Upper lobe of right lung (tissue), 1 donor: ENCODE results near the gene ZNF226. TPM values are rescaled to one million over a fixed set of nuclear protein-coding genes. Genes with fewer than 3 reads are reported as not detected.
"Not testable (repeated sequence)": the region's sequence is repeated elsewhere in the genome, so short reads cannot be mapped to it uniquely, and the experiment has no call there.

Experiments
- ATAC-seq: fragments of 200-7000 bp; cut with Tn5 transposase; one replicate; pipeline ENCODE4 v1.9.1; 2020; ENCODE audit warnings: mild to moderate bottlenecking, moderate library complexity
- DNase-seq: peaks from one replicate; pipeline ENCODE4 v3.0.0-alpha.2; 2020
- H3K27ac ChIP-seq: fragments of 200-600 bp; one replicate; pipeline ENCODE4 v1.8.0; 2022
- H3K27me3 ChIP-seq: fragments of 200-600 bp; one replicate; pipeline ENCODE4 v1.8.0; 2022; ENCODE audit warnings: mild to moderate bottlenecking
- H3K36me3 ChIP-seq: fragments of 200-600 bp; one replicate; pipeline ENCODE4 v1.8.0; 2022
- H3K4me1 ChIP-seq: fragments of 200-600 bp; one replicate; pipeline ENCODE4 v1.8.0; 2022
- H3K4me3 ChIP-seq: fragments of 200-600 bp; one replicate; pipeline ENCODE4 v1.8.0; 2022; ENCODE audit warnings: mild to moderate bottlenecking
- H3K9me3 ChIP-seq: fragments of 200-600 bp; one replicate; pipeline ENCODE4 v1.8.0; 2022
- intact Hi-C: fragments of 100-400 bp; cut with DNase I; formaldehyde crosslinking; loops from one replicate; pipeline ENCODE4 v1.11.0; 2022
- total RNA-seq: library from RNA; stranded (reverse); fragmentation: NEBNext Ultra II Directional; extraction: Animal tissue kit (Norgen Biotek cat#: 25700); gene quantifications from one replicate; pipeline ENCODE4 v1.2.1, GENCODE V29; 2021
- TF ChIP-seq, protein P1 (sequence below): fragments of 200-600 bp; IDR thresholded peaks from one replicate; pipeline ENCODE4 v1.8.0; 2022; ENCODE audit warnings: antibody characterized with exemption
- donor health status: DM: no; HTN: yes; CAD: no; lungs with severe emphysema.

Gene ZNF226
- total RNA-seq, 1 donor from 2014 or later: 16.8 TPM

- DNase-seq: no peak
- Histone ChIP-seq H3K4me3 (no peak overlapping the region), H3K27me3 (peaks cover 6% of the 10 kb centered on the region), H3K9me3 (no peaks in the 10 kb centered on the region), H3K36me3 (no peaks in the 10 kb centered on the region), H3K4me1 (no peaks in the 10 kb centered on the region), H3K27ac (no peak overlapping the region)
- no peak for ATAC-seq
- TF ChIP-seq, protein P1, sequence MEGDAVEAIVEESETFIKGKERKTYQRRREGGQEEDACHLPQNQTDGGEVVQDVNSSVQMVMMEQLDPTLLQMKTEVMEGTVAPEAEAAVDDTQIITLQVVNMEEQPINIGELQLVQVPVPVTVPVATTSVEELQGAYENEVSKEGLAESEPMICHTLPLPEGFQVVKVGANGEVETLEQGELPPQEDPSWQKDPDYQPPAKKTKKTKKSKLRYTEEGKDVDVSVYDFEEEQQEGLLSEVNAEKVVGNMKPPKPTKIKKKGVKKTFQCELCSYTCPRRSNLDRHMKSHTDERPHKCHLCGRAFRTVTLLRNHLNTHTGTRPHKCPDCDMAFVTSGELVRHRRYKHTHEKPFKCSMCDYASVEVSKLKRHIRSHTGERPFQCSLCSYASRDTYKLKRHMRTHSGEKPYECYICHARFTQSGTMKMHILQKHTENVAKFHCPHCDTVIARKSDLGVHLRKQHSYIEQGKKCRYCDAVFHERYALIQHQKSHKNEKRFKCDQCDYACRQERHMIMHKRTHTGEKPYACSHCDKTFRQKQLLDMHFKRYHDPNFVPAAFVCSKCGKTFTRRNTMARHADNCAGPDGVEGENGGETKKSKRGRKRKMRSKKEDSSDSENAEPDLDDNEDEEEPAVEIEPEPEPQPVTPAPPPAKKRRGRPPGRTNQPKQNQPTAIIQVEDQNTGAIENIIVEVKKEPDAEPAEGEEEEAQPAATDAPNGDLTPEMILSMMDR: no peak
- intact Hi-C loops: no loop called here
These were observed 37.6 kb downstream of the ZNF226 start for GRCh38 chr19:44202470-44202869.

DNA sequence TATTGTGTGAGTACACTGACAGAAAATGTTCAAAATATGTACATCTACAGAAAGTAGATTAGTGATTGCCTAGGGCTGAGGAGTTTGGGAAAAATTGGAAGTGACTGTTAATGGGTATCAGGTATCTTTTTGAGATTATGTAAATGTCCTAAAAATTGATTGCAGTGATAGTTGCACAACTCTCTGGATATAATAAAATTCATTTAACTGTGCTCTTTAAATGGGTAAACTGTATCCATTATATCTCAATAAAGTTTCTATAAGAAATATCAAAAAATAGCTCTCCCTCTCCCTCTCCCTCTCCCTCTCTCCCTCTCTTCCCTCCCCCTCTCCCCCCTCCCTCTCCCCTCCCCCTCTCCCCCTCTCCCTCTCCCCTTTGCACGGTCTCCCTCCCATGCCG is 38.1 kb downstream of the ZNF226 start:
- H3K4me1 ChIP-seq: peaks cover 3% of the 10 kb centered on the region
- no peak overlapping the region for H3K4me3 ChIP-seq
- no peaks in the 10 kb centered on the region for H3K9me3 ChIP-seq
- intact Hi-C loops: no loop called here
- DNase-seq (no peak), ATAC-seq (no peak)
- no peaks in the 10 kb centered on the region for H3K36me3 ChIP-seq
- TF ChIP-seq, protein P1: no peak
- H3K27ac ChIP-seq: no peak overlapping the region
- H3K27me3 ChIP-seq: peaks cover 6% of the 10 kb centered on the region

- H3K27me3 ChIP-seq, ATAC-seq, H3K4me3 ChIP-seq, H3K4me1 ChIP-seq, intact Hi-C loops, H3K27ac ChIP-seq, DNase-seq, H3K9me3 ChIP-seq, H3K36me3 ChIP-seq: not testable (repeated sequence)
These were observed 39.0 kb downstream of the ZNF226 start for GRCh38 chr19:44203877-44204276.

GRCh38 chr19:44204772-44205171 is 39.9 kb downstream of the ZNF226 start:
- H3K36me3 ChIP-seq: no peaks in the 10 kb centered on the region
- H3K27me3 ChIP-seq: peaks cover 6% of the 10 kb centered on the region
- ATAC-seq (no peak), DNase-seq (no peak)
- TF ChIP-seq, protein P1: no peak
- no peak overlapping the region for H3K27ac ChIP-seq
- peaks cover 6% of the 10 kb centered on the region for H3K4me1 ChIP-seq
- no peak overlapping the region for H3K4me3 ChIP-seq
- intact Hi-C loops: no loop called here
- no peaks in the 10 kb centered on the region for H3K9me3 ChIP-seq

GRCh38 chr19:44207126-44207803 is 42.4 kb downstream of the ZNF226 start:
- peaks cover 6% of the 10 kb centered on the region for H3K27me3 ChIP-seq
- ATAC-seq: peak; percentile 99
- TF ChIP-seq, protein P1: no peak
- DNase-seq: peak; percentile 91
- H3K4me1 ChIP-seq: peaks cover 6% of the 10 kb centered on the region
- no peaks in the 10 kb centered on the region for H3K9me3 ChIP-seq
- intact Hi-C loops: no loop called here
- H3K27ac ChIP-seq: peak overlapping the region; percentile 93
- H3K36me3 ChIP-seq: no peaks in the 10 kb centered on the region
- H3K4me3 ChIP-seq: peak overlapping the region; percentile 75

DNA sequence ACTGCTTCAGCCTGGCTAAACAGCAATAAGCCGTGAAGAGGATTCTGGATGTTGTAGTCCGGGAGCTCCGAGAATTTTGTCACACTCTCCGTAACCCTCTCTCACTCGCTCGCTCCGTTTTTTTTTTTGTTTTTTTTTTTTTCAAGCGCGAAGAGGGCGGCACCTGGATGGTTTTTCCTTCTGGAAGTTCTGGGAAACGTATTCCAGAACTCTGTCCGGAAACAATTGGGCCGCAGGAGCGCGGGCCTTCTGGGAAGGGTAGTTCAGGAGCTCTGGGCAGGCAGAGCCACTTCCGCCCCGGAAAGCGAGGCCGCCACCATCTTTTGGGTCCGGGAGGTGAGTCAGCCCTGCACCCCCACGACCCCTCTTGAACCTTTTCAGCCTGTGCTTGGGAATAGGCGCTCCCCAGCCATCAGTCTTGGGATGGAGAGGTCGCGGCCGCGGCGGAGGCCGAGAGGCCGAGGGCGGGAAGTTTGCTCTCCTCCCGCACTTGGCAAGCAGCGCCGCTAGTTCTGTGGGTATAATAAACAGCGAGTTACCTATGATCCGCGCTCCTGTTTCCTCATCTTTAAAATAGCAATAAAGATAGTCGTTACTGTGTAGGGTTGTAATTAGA is 47.5 kb downstream of the ZNF226 start, which contains the start of gene ZNF227:
Gene ZNF227, plus strand, starts transcription at position 283 of the 616 bp plus-strand sequence. CDS start 5,261 bp downstream, outside the sequence.
- TF ChIP-seq, protein P1: no peak
- peaks cover 17% of the 10 kb centered on the region for H3K36me3 ChIP-seq
- intact Hi-C loops: no loop called here
- no peaks in the 10 kb centered on the region for H3K9me3 ChIP-seq
- no peaks in the 10 kb centered on the region for H3K27me3 ChIP-seq
- H3K4me3 ChIP-seq: peak within 1 kb of the TSS; percentile 90
- ATAC-seq (peak; percentile 99), DNase-seq (peak; percentile 95)
- H3K4me1 ChIP-seq: peaks cover 10% of the 10 kb centered on the region
- peak within 1 kb of the TSS; percentile 85 for H3K27ac ChIP-seq
